Trophoblast cell (in vitro differentiated cells and primary cell): Measurements from ENCODE around the gene FKBP10.
A peak's percentile ranks its signal among the peaks of the same experiment; 100 is the strongest.
"Not testable (repeated sequence)": the region's sequence is repeated elsewhere in the genome, so short reads cannot be mapped to it uniquely, and the experiment has no call there.

ENCODE experiments used
- DNase-seq, 2 donors: peaks; one replicate each; pipeline ENCODE4 v3.0.0-alpha.2; 2016
- H2AFZ ChIP-seq: 2 replicates; pipeline ENCODE4 v1.6.1; 2013; ENCODE audit warnings: low read length, moderate library complexity, mild to moderate bottlenecking; ENCODE audit not compliant: insufficient read depth, poor library complexity
- H2AK5ac ChIP-seq: 2 replicates; pipeline ENCODE4 v1.6.1; 2013; ENCODE audit warnings: mild to moderate bottlenecking, low read length
- H2BK120ac ChIP-seq: 2 replicates; pipeline ENCODE4 v1.6.1; 2013; ENCODE audit warnings: low read length, mild to moderate bottlenecking, moderate library complexity; ENCODE audit not compliant: insufficient read depth, poor library complexity
- H2BK12ac ChIP-seq: 2 replicates; pipeline ENCODE4 v1.6.1; 2013; ENCODE audit warnings: mild to moderate bottlenecking, low read length, moderate library complexity
- H2BK5ac ChIP-seq: 2 replicates; pipeline ENCODE4 v1.6.1; 2013; ENCODE audit warnings: low read length, low read depth, moderate library complexity, mild to moderate bottlenecking; ENCODE audit not compliant: poor library complexity
- H3K14ac ChIP-seq: 2 replicates; pipeline ENCODE4 v1.6.1; 2013; ENCODE audit warnings: mild to moderate bottlenecking, low read length
- H3K18ac ChIP-seq: 2 replicates; pipeline ENCODE4 v1.6.1; 2013; ENCODE audit warnings: mild to moderate bottlenecking, low read length
- H3K23ac ChIP-seq: 2 replicates; pipeline ENCODE4 v1.6.1; 2013; ENCODE audit warnings: low read length
- H3K27ac ChIP-seq: 2 replicates; pipeline ENCODE4 v1.5.1; 2013; ENCODE audit warnings: low read depth, mild to moderate bottlenecking, inconsistent platforms, low read length, moderate library complexity
- H3K27me3 ChIP-seq: 2 replicates; pipeline ENCODE4 v1.6.1; 2013; ENCODE audit warnings: inconsistent platforms, mild to moderate bottlenecking, low read length, moderate library complexity; ENCODE audit not compliant: insufficient read depth
- H3K36me3 ChIP-seq, 2 experiments: 1 replicate in 1 of 2; 2 replicates in 1 of 2; pipeline ENCODE4 v1.6.1; 2013; ENCODE audit warnings: low read length in 2 of 2, mild to moderate bottlenecking in 2 of 2, moderate library complexity in 1 of 2; ENCODE audit not compliant: insufficient read depth in 2 of 2, control insufficient read depth in 1 of 2
- H3K4ac ChIP-seq: 2 replicates; pipeline ENCODE4 v1.6.1; 2013; ENCODE audit warnings: low read depth, mild to moderate bottlenecking, low read length, moderate library complexity
- H3K4me1 ChIP-seq, 2 experiments: 1 replicate in 1 of 2; 2 replicates in 1 of 2; pipeline ENCODE4 v1.6.1; 2013; ENCODE audit warnings: low read length in 2 of 2, mild to moderate bottlenecking in 2 of 2, moderate library complexity in 1 of 2; ENCODE audit not compliant: insufficient read depth in 2 of 2, control insufficient read depth in 1 of 2
- H3K4me2 ChIP-seq: 2 replicates; pipeline ENCODE4 v1.6.1; 2013; ENCODE audit warnings: inconsistent platforms, mild to moderate bottlenecking, low read length, moderate library complexity
- H3K4me3 ChIP-seq: 2 replicates; pipeline ENCODE4 v1.5.1; 2013; ENCODE audit warnings: mild to moderate bottlenecking, low read depth, low read length, inconsistent platforms
- H3K79me1 ChIP-seq: one replicate; pipeline ENCODE4 v1.6.1; 2013; ENCODE audit warnings: low read length
- H3K79me2 ChIP-seq: 2 replicates; pipeline ENCODE4 v1.6.1; 2013; ENCODE audit warnings: low read length, mild to moderate bottlenecking; ENCODE audit not compliant: control insufficient read depth, insufficient read depth, poor library complexity
- H3K9ac ChIP-seq: 2 replicates; pipeline ENCODE4 v1.6.1; 2013; ENCODE audit warnings: mild to moderate bottlenecking, low read length
- H3K9me3 ChIP-seq: 2 replicates; pipeline ENCODE4 v1.6.1; 2013; ENCODE audit warnings: low read depth, mild to moderate bottlenecking, control low read depth, inconsistent platforms, low read length; ENCODE audit not compliant: insufficient read depth
- H4K12ac ChIP-seq: 2 replicates; pipeline ENCODE4 v1.6.1; 2013; ENCODE audit warnings: low read depth, mild to moderate bottlenecking, low read length, moderate library complexity
- H4K8ac ChIP-seq: 2 replicates; pipeline ENCODE4 v1.6.1; 2013; ENCODE audit warnings: low read depth, mild to moderate bottlenecking, low read length, moderate library complexity
- H4K91ac ChIP-seq: one replicate; pipeline ENCODE4 v1.6.1; 2013; ENCODE audit warnings: low read depth, mild to moderate bottlenecking, low read length, moderate library complexity
- WGBS: extraction: QIAGEN DNeasy Blood & Tissue Kit; methylation state at CpG from one replicate; pipeline ENCODE4 v1.1.7; 2013; ENCODE audit warnings: missing lambda C conversion rate; ENCODE audit not compliant: insufficient read length, insufficient coverage; ENCODE audit errors: extremely low coverage; 5-methylcytosine and 5-hydroxymethylcytosine counted together

Gene FKBP10

DNA sequence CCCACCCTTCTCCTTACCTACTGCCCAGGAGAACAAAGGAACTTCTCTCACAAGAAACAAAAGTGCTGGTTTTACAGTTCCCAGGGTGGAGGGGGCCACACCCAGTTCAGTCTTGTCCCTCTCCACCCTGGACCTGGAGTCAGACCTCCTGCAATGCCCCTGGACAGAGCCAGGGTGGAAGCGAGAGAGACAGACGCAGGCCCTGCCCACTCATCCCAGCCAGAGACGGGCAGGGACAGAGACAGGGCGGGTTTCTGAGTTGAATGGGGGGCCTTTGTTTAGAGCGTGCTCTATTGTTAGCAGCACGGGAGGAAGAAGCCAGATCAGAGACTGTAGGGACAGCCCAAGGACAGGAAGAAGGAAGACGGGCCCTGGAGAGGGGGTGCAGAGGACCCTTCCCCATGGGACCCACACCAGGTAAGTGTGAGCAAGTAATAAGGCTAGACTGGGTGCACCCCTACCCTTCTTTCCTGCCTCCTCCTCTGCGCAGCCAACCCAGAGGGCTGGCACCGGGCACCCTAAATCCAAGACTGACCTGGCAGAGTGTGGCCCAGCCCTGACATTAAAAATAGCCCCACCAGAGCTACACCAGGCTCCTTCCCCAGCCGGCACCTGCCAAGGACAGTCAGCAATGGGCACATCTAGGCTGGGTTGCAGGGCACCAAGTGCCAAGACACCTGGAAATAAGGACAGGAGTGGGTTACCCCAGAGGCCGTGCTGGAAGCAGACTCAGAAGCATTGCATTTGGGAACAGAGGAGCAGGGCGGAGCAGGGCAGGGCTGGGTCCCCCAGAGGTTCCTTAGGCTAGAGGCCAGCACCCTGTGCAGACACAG is 37.2 kb upstream of the FKBP10 start:
- H2AFZ ChIP-seq: no peak overlapping the region
- no CpG with 5 or more reads among the region's 12 CpGs for WGBS
- no peak overlapping the region for H3K4me3 ChIP-seq
- H2BK5ac ChIP-seq: peak overlapping the region; percentile 28
- H3K9ac ChIP-seq: peak overlapping the region; percentile 3
- no peak overlapping the region for H3K4me2 ChIP-seq
- H4K8ac ChIP-seq: peak overlapping the region; percentile 21
- peak overlapping the region; percentile 72 for H2BK120ac ChIP-seq
- peak overlapping the region; percentile 1 for H3K14ac ChIP-seq
- H3K4me1 ChIP-seq: peaks cover 52 to 55% of the 10 kb centered on the region in 2 experiments
- no peak overlapping the region for H3K23ac ChIP-seq
- H4K91ac ChIP-seq: peak overlapping the region; percentile 49
- peaks cover 37% of the 10 kb centered on the region for H3K79me2 ChIP-seq
- H3K36me3 ChIP-seq: peaks cover 52 to 53% of the 10 kb centered on the region in 2 experiments
- H4K12ac ChIP-seq: peak overlapping the region; percentile 3
- H2AK5ac ChIP-seq: peak overlapping the region; percentile 24
- H3K27ac ChIP-seq: peak overlapping the region; percentile 67
- H3K79me1 ChIP-seq: peaks cover 33% of the 10 kb centered on the region
- no peaks in the 10 kb centered on the region for H3K9me3 ChIP-seq
- no peak for DNase-seq
- H2BK12ac ChIP-seq: peak overlapping the region; percentile 23
- H3K4ac ChIP-seq: peak overlapping the region; percentile 41
- no peaks in the 10 kb centered on the region for H3K27me3 ChIP-seq
- H3K18ac ChIP-seq: peak overlapping the region; percentile 57

DNA sequence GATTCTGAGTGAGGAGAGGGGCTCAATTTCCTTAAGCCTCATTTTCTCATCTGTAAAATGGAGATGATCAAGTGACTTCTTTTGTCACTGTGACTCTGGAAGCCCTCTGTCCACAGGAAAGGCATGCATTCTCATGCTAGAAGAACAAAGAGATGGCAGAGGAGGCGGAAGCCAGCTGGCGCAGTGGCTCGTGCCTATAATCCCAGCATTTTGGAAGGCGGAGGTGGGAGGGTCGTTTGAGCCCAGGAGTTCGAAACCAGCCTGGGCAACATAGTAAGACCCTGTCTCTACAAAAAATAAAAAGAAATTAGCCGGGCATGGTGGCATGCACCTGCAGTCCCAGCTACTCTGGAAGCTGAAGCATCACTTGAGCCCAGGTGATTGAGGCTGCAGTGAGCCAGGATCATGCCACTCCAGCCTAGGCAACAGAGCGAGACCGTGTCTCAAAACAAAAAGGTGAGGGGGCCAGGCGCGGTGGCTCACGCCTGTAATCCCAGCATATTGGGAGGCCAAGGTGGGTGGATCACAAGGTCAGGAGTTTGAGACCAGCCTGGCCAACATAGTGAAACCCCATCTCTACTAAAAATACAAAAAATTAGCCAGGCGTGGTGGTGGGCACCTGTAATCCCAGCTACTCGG is 36.4 kb upstream of the FKBP10 start:
- H3K9me3 ChIP-seq, DNase-seq, H2AK5ac ChIP-seq, H2BK12ac ChIP-seq, H3K4me2 ChIP-seq, H3K23ac ChIP-seq, H3K4me3 ChIP-seq, H3K18ac ChIP-seq, H4K12ac ChIP-seq, H2BK5ac ChIP-seq, H4K8ac ChIP-seq, H3K27me3 ChIP-seq, H3K14ac ChIP-seq, H2AFZ ChIP-seq: not testable (repeated sequence)
- Histone ChIP-seq H3K4me1 (peaks cover 54 to 56% of the 10 kb centered on the region in 2 experiments), H3K9ac (peak overlapping the region; percentile 3), H3K36me3 (peaks cover 47% of the 10 kb centered on the region in 2 experiments), H3K79me2 (peaks cover 40% of the 10 kb centered on the region), H3K4ac (peak overlapping the region; percentile 64), H2BK120ac (peak overlapping the region; percentile 72), H3K27ac (peak overlapping the region; percentile 67), H3K79me1 (peaks cover 33% of the 10 kb centered on the region), H4K91ac (peak overlapping the region; percentile 34)
- WGBS: no CpG with 5 or more reads among the region's 14 CpGs

DNA sequence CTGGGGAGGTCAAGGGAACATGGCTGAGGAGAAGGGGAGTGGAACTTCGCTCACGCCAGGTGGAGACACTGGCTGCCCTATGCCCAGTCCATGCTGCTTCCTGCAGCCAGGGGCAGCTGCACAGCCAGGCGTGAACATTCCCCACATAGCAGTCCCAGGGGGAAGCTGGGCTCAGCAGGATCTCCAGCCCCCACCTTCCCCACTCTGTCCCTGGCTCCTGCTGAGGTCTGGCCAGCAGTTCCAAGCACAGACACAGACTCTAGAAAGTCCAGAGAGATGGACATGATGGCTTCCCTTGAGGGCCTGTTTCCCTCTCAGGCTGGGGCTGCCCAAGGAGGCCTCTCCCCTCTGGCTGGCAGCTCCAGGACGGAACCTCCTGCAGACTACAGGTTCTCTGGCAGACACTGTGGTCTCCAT is 35.6 kb upstream of the FKBP10 start:
- H3K27ac ChIP-seq: peak overlapping the region; percentile 75
- H3K14ac ChIP-seq: peak overlapping the region; percentile 2
- no peak overlapping the region for H3K4me3 ChIP-seq
- H3K4me1 ChIP-seq: peaks cover 55 to 57% of the 10 kb centered on the region in 2 experiments
- peak in 1 of 2 donors; percentile 56 for DNase-seq
- no peak overlapping the region for H3K18ac ChIP-seq
- no peak overlapping the region for H4K12ac ChIP-seq
- H3K4ac ChIP-seq: peak overlapping the region; percentile 43
- no peak overlapping the region for H4K8ac ChIP-seq
- H4K91ac ChIP-seq: no peak overlapping the region
- H3K79me2 ChIP-seq: peaks cover 41% of the 10 kb centered on the region
- no CpG with 5 or more reads among the region's 4 CpGs for WGBS
- H3K4me2 ChIP-seq: peak overlapping the region; percentile 11
- H3K79me1 ChIP-seq: peaks cover 27% of the 10 kb centered on the region
- no peak overlapping the region for H2AFZ ChIP-seq
- no peak overlapping the region for H2BK12ac ChIP-seq
- H3K9me3 ChIP-seq: no peaks in the 10 kb centered on the region
- H3K36me3 ChIP-seq: peaks cover 41 to 46% of the 10 kb centered on the region in 2 experiments
- H2BK120ac ChIP-seq: no peak overlapping the region
- peak overlapping the region; percentile 8 for H2BK5ac ChIP-seq
- no peak overlapping the region for H2AK5ac ChIP-seq
- no peaks in the 10 kb centered on the region for H3K27me3 ChIP-seq
- H3K23ac ChIP-seq: no peak overlapping the region
- peak overlapping the region; percentile 4 for H3K9ac ChIP-seq

DNA sequence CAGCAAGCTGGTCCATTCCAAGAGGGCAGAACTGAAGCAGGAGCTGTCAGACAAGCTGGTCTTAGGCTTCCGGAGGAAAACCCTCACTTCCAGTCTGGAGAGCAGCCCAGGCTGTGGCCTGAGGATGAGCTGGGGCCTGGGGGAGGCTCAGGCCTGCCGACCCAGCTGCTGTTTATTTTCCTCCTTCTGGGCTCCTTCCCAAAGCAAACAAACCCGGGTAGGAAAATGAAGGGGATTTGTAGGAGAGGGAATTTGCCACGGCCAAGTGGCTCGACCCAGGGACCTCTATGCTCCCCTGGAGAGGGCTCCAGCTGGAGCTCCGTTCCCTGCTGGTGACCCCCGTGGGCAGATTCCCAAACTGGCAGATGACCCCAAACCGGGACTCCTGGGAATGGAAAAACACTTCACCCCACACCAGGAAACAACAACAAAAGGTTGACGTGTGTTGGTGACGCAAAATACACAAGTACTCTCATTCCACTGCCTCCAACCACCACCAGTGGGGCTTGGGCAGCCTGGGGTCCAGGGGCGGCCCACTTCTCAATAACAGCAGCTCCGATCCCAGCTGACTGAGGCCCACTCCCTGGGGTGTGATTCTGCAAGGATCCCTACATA is 35.1 kb upstream of the FKBP10 start:
- H2AK5ac ChIP-seq: no peak overlapping the region
- no peak overlapping the region for H2AFZ ChIP-seq
- peaks cover 39 to 47% of the 10 kb centered on the region in 2 experiments for H3K36me3 ChIP-seq
- H3K79me2 ChIP-seq: peaks cover 43% of the 10 kb centered on the region
- H3K4ac ChIP-seq: peak overlapping the region; percentile 77
- H4K91ac ChIP-seq: no peak overlapping the region
- no peak overlapping the region for H4K12ac ChIP-seq
- no peak overlapping the region for H4K8ac ChIP-seq
- peak overlapping the region; percentile 37 for H3K9ac ChIP-seq
- H3K27ac ChIP-seq: peak overlapping the region; percentile 75
- no peak for DNase-seq
- H3K4me1 ChIP-seq: peaks cover 55 to 57% of the 10 kb centered on the region in 2 experiments
- H3K79me1 ChIP-seq: peaks cover 28% of the 10 kb centered on the region
- H3K9me3 ChIP-seq: no peaks in the 10 kb centered on the region
- no peaks in the 10 kb centered on the region for H3K27me3 ChIP-seq
- no peak overlapping the region for H3K23ac ChIP-seq
- peak overlapping the region; percentile 2 for H3K14ac ChIP-seq
- no peak overlapping the region for H2BK12ac ChIP-seq
- H2BK5ac ChIP-seq: peak overlapping the region; percentile 8
- H3K4me3 ChIP-seq: no peak overlapping the region
- peak overlapping the region; percentile 11 for H3K4me2 ChIP-seq
- peak overlapping the region; percentile 42 for H3K18ac ChIP-seq
- no CpG with 5 or more reads among the region's 12 CpGs for WGBS
- H2BK120ac ChIP-seq: no peak overlapping the region
